Thyroid gland (tissue), 4 donors: ENCODE results near the gene CALCOCO2. TPM values are rescaled to one million over a fixed set of nuclear protein-coding genes. Genes with fewer than 3 reads are reported as not detected.

Source experiments
- small RNA-seq: library from RNA; depleted of rRNA; stranded (forward); fragments of <200 nt; gene quantifications from one replicate; pipeline ENCODE3, GENCODE V24; 2016
- total RNA-seq, 4 donors: library from RNA; depleted of rRNA; stranded (reverse); fragments of >200 nt; gene quantifications; one replicate each; pipeline ENCODE4 v1.2.3, GENCODE V29; 2016

Gene CALCOCO2
- total RNA-seq, 4 donors from 2014 or later, result 111 to 163 (median 139) TPM

Small RNA genes lying within 50 kb of the gene (small RNA-seq; reads per million reads assigned to genes)
- not detected for gene AC068531.1
- not detected for gene RF00263

Other genes starting within 250 kb of the CALCOCO2 start
- 1 to 10 TPM; 1.5 to 6.7 (median 4.3) TPM for gene HOXB3, start 240.8 kb upstream of the CALCOCO2 start, total RNA-seq
- gene HOXB5, start 237.3 kb upstream of the CALCOCO2 start, total RNA-seq, result 1 to 10 TPM in 1 of 4 donors, under 1 TPM in 2, not detected in 1; 0.11 to 1.6 (median 0.49) TPM
- gene HOXB6, start 226.0 kb upstream of the CALCOCO2 start, total RNA-seq, result 1 to 10 TPM in 2 of 4 donors, under 1 TPM in 2; 0.54 to 4.2 (median 1.3) TPM
- gene HOXB7, start 220.0 kb upstream of the CALCOCO2 start, total RNA-seq, result 1 to 10 TPM in 3 of 4 donors, not detected in 1; 1.0 to 2.8 (median 1.3) TPM
- gene HOXB8, start 215.7 kb upstream of the CALCOCO2 start, total RNA-seq, result 1 to 10 TPM in 1 of 4 donors, not detected in 3; 1.4 TPM
- gene HOXB9, start 204.7 kb upstream of the CALCOCO2 start, total RNA-seq, result not detected
- gene PRAC1, start 108.5 kb upstream of the CALCOCO2 start, total RNA-seq, result not detected
- gene PRAC2, start 107.8 kb upstream of the CALCOCO2 start, total RNA-seq, result not detected
- gene HOXB13, start 102.3 kb upstream of the CALCOCO2 start, total RNA-seq, result under 1 TPM in 1 of 4 donors, not detected in 3; 0.27 TPM
- 1 to 10 TPM in 2 of 4 donors, under 1 TPM in 2; 0.34 to 1.2 (median 0.89) TPM for gene TTLL6, start 13.8 kb upstream of the CALCOCO2 start, total RNA-seq
- 100 to 1,000 TPM in 2 of 4 donors, 10 to 100 TPM in 2; 48.6 to 317 (median 133) TPM for gene ATP5MC1, start 61.8 kb downstream of the CALCOCO2 start, total RNA-seq
- gene UBE2Z, start 77.4 kb downstream of the CALCOCO2 start, total RNA-seq, result 100 to 1,000 TPM in 2 of 4 donors, 10 to 100 TPM in 2; 80.9 to 103 (median 99.0) TPM
- gene SNF8, start 113.8 kb downstream of the CALCOCO2 start, total RNA-seq, result 100 to 1,000 TPM in 1 of 4 donors, 10 to 100 TPM in 3; 64.9 to 150 (median 96.5) TPM
- not detected for gene GIP, start 137.6 kb downstream of the CALCOCO2 start, total RNA-seq
- gene IGF2BP1, start 166.3 kb downstream of the CALCOCO2 start, total RNA-seq, result under 1 TPM in 2 of 4 donors, not detected in 2; 0.33 to 0.94 TPM